CD1c-positive myeloid dendritic cell (primary cell): ENCODE data around the gene TRIM44.
"Not testable (repeated sequence)": the region's sequence is repeated elsewhere in the genome, so short reads cannot be mapped to it uniquely, and the experiment has no call there.

ENCODE experiments used
- DNase-seq: peaks from one replicate; pipeline ENCODE4 v3.0.0-alpha.2; 2016; ENCODE audit errors: extremely low spot score

The TRIM44 gene

GRCh38 chr11:35753573-35753972 lies 91.0 kb downstream of the TRIM44 start:
- not testable (repeated sequence) for DNase-seq

- not testable (repeated sequence) for DNase-seq
These were observed 97.4 kb downstream of the TRIM44 start for GRCh38 chr11:35759951-35760350.

- no peak for DNase-seq
These were observed 99.3 kb downstream of the TRIM44 start for GRCh38 chr11:35761899-35762298.

- no peak for DNase-seq
These were observed 100.7 kb downstream of the TRIM44 start for GRCh38 chr11:35763301-35763700.

- no peak for DNase-seq
These were observed 101.2 kb downstream of the TRIM44 start for GRCh38 chr11:35763765-35764164.

GRCh38 chr11:35764417-35764816 lies 101.8 kb downstream of the TRIM44 start:
- no peak for DNase-seq

- DNase-seq, result no peak
These were observed 102.6 kb downstream of the TRIM44 start for GRCh38 chr11:35765211-35765610.

- DNase-seq, result no peak
These were observed 104.1 kb downstream of the TRIM44 start for GRCh38 chr11:35766651-35767050.

- not testable (repeated sequence) for DNase-seq
These were observed 107.8 kb downstream of the TRIM44 start for GRCh38 chr11:35770425-35770824.

GRCh38 chr11:35771722-35772121 lies 109.1 kb downstream of the TRIM44 start:
- no peak for DNase-seq

GRCh38 chr11:35777241-35777640 lies 114.7 kb downstream of the TRIM44 start:
- DNase-seq, result not testable (repeated sequence)

GRCh38 chr11:35778943-35779342 lies 116.4 kb downstream of the TRIM44 start:
- DNase-seq, result not testable (repeated sequence)

GRCh38 chr11:35779409-35779808 lies 116.8 kb downstream of the TRIM44 start:
- no peak for DNase-seq

GRCh38 chr11:35780951-35781860 lies 118.6 kb downstream of the TRIM44 start:
- DNase-seq, result no peak

GRCh38 chr11:35781861-35782470 lies 119.4 kb downstream of the TRIM44 start:
- no peak for DNase-seq

GRCh38 chr11:35783809-35784208 lies 121.2 kb downstream of the TRIM44 start:
- DNase-seq, result no peak

GRCh38 chr11:35784699-35785098 lies 122.1 kb downstream of the TRIM44 start:
- no peak for DNase-seq

- no peak for DNase-seq
These were observed 123.0 kb downstream of the TRIM44 start for GRCh38 chr11:35785287-35786167.

GRCh38 chr11:35786188-35786587 lies 123.6 kb downstream of the TRIM44 start:
- no peak for DNase-seq

- DNase-seq, result no peak
These were observed 124.5 kb downstream of the TRIM44 start for GRCh38 chr11:35787013-35787504.

GRCh38 chr11:35787626-35788025 lies 125.1 kb downstream of the TRIM44 start:
- DNase-seq, result no peak
